ENCODE measurements around the gene RRM1.
"Not testable (repeated sequence)": the region's sequence is repeated elsewhere in the genome, so short reads cannot be mapped to it uniquely, and the experiment has no call there.

RRM1 gene

GRCh38 chr11:4140067-4140636, 45.6 kb downstream of the RRM1 start:
- no peak overlapping the region for H3K27ac ChIP-seq
- TF ChIP-seq CTCF (conservative IDR thresholded peaks at IDR 0.05): no peak

- no peak for TF ChIP-seq CTCF (conservative IDR thresholded peaks at IDR 0.05)
Measured at GRCh38 chr11:4146070-4146771, 51.6 kb downstream of the RRM1 start.

GRCh38 chr11:4146772-4147098, 52.1 kb downstream of the RRM1 start:
- no peak overlapping the region for H3K27ac ChIP-seq
- no peak for TF ChIP-seq CTCF (conservative IDR thresholded peaks at IDR 0.05)

More at GRCh38 chr11:4146070-4146771, 51.6 kb downstream of the RRM1 start:
- H3K27ac ChIP-seq: no peak overlapping the region

GRCh38 chr11:4154503-4154902, 59.9 kb downstream of the RRM1 start:
- H3K27ac ChIP-seq: no peak overlapping the region
- no peak for TF ChIP-seq CTCF (conservative IDR thresholded peaks at IDR 0.05)

- TF ChIP-seq CTCF (conservative IDR thresholded peaks at IDR 0.05): no peak
- no peak overlapping the region for H3K27ac ChIP-seq
Measured at GRCh38 chr11:4156571-4156970, 62.0 kb downstream of the RRM1 start.

- H3K27ac ChIP-seq: not testable (repeated sequence)
Measured at GRCh38 chr11:4158818-4159217, 64.2 kb downstream of the RRM1 start.

GRCh38 chr11:4161305-4161704, 66.7 kb downstream of the RRM1 start:
- TF ChIP-seq CTCF (conservative IDR thresholded peaks at IDR 0.05): no peak
- no peak overlapping the region for H3K27ac ChIP-seq

- H3K27ac ChIP-seq: no peak overlapping the region
- no peak for TF ChIP-seq CTCF (conservative IDR thresholded peaks at IDR 0.05)
Measured at GRCh38 chr11:4164884-4165590, 70.4 kb downstream of the RRM1 start.
